HG03196 (cell line): Measurements from ENCODE around the gene ATP8B4.
"Not testable (repeated sequence)": the region's sequence is repeated elsewhere in the genome, so short reads cannot be mapped to it uniquely, and the experiment has no call there.

ENCODE experiments used
- ATAC-seq: cut with Tn5 transposase; IDR thresholded peaks from one replicate; pipeline ENCODE4 v1.9.1; 2021; ENCODE audit not compliant: unreplicated experiment

The ATP8B4 gene

GRCh38 chr15:50112488-50113186 lies 6.4 kb downstream of the ATP8B4 start:
- no peak for ATAC-seq

DNA sequence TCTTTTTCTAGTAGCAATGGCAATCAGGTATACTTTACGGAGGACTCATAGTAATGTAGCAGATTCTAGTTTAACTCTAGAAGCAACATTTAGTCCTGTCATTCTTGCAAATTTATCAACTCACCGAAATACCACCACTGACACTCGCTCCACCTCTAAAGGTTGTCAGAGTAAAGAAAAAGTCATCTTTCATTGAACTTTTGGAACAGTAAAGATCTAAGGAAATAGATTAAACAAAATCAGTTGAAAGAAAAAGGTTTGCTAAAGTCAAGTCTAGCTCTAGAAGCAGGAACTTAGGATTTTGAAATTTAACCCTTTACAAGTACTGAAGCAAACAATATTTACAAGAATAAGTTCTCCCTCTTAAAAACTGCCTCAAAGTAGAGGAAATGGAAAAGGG lies 8.7 kb downstream of the ATP8B4 start:
- no peak for ATAC-seq

DNA sequence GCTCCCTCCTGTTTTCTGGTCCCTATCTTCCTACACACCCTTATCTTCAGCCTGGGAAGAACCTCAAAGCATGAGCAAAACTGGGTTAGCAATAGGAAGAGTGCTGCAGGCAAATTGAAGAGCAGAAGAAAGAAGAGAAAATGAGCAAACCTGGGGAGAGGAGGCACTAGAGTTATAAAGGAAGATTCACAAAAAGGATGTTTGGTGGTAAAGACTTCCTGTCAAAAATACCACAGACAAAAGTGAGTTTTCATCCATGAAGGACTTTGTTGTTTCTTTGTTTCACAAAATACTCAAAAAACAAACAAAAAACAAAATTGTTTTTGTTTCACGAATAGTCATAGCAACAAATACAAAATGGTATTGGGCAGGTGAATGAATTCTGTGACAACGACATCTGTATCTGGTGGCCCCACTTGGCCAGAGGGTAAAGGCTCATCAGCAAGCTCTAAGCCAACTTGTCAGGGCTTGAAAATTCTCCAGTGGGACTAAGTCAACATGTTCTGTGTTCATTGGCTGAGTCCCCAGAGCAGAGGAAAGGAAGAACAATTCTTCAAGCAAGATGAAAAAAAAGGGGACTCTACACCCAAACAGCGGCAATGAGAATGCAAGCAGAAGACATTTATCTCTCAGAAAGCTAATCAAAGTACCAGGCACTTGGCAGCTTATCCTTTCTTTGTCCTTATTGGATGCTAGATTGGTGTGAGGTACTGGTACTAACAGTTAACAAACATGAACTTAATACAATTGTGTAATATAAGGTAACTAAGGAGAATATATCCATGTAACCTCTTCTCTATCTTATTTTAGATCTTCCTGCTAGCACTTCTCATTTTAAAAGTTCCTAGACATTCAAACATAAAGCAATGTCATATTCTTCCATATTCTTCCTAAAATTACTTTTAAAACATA lies 9.7 kb downstream of the ATP8B4 start:
- ATAC-seq = no peak

DNA sequence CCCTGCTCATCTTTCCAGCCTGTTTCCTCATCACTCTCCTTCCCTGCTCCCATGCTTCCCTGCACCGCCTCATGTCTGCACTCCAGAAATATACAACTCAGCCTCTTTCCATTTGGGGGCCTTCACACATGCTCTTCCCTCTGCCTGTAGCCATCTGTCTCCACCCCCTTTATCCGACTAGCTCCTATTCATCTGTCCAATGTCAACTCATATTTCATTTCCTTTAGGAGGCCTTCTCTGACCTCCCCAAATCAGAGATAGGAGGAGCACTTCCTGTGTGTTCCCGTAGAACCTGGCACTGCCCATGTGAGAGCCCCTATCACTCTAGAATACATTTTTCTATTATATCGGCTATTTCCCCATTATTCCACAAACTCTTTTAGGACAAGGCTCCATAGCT lies 10.6 kb downstream of the ATP8B4 start:
- ATAC-seq = no peak

- ATAC-seq = peak; percentile 97
Measured at GRCh38 chr15:50107591-50108408, 11.2 kb downstream of the ATP8B4 start.

- ATAC-seq = no peak
Measured at GRCh38 chr15:50107157-50107556, 11.9 kb downstream of the ATP8B4 start.

DNA sequence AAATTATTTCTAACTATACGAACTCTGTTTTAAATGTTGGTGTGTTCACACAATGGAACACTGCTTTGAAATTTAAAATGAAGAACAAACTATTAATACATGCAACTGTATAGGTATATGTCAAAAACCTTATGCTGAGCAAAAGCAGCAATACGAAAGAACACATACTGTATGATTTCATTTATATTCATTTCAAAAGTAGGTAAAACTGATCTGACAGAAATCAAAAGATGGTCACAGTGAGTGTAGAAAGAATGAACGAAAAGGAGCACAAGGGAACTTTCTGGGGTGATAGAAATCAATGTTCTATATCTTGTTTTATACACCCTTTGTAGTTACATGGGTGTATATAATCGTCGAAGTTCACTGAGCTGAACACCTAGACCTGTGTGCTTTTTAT lies 12.6 kb downstream of the ATP8B4 start:
- ATAC-seq = no peak

GRCh38 chr15:50100486-50100885 lies 18.5 kb downstream of the ATP8B4 start:
- ATAC-seq = no peak

DNA sequence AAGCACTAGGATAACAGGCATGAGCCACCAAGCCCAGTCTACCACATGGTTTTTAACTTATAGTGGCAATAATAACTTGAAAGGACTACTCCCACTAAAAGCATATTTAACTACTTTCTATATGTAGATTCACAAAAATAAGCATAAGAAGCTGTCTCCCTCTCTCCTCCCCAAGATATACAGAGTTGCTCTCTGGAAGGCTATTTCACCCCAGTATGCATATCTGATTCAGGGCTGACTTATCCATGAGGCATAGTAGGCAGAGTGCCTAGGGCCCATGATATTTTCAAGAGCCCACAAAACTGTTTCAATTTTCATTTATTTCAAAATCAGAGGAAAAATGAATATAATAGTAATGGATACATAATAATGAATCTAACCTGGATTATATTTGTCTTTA lies 20.5 kb downstream of the ATP8B4 start:
- no peak for ATAC-seq

DNA sequence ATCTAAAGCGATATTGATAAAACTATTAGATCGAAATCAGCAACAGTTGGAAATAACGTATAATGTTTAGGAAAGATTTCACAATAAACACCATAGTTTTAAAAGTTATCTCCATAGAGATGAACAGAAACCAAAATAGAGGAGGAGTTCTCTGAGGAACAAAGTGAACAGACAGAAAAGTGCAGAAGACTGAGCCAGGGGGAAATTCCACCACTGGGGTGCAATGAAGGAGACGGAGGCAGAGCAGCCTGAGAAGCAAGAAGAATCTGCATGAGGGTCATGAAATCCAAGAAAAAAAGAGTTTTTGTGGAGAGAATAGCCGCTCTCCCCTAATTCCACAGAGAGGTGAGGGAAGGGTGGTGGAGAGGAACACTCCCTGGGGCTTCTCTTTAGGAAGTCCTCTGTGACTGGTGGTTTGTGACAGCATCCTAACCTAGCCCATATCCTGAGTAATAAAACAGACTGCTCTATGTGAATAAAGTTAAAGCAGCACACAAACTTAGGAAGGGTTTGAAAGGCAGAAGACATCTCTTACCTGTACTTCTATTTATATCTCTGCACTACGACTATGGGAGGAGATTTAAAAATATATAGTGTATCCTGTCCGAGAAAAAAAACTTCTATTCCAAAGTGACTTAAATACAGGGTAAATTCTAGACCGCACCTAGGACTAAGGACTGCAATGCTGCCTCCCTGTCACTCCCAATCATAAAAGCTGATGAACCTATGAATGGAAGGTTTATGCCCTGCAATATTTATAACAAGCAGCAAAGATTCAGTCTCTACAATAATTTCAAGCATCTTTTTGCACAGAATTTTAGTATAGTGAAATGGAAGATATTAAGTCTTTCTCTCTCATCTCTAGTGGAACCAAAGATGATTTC lies 22.9 kb downstream of the ATP8B4 start:
- ATAC-seq = no peak

DNA sequence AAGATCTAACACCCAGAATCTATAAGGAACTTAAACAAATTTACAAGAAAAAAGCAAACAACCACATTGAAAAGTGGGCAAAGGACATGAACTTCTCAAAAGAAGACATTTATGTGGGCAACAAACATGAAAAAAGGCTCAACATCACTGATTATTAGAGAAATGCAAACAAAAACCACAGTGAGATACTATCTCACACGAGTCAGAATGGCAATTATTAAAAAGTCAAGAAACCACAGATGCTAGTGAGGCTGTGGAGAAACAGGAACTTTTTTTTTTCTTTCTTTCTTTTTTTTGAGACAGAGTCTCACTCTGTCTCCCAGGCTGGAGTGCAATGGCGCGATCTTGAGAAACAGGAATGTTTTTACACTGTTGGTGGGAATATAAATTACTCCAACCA lies 29.6 kb downstream of the ATP8B4 start:
- not testable (repeated sequence) for ATAC-seq

DNA sequence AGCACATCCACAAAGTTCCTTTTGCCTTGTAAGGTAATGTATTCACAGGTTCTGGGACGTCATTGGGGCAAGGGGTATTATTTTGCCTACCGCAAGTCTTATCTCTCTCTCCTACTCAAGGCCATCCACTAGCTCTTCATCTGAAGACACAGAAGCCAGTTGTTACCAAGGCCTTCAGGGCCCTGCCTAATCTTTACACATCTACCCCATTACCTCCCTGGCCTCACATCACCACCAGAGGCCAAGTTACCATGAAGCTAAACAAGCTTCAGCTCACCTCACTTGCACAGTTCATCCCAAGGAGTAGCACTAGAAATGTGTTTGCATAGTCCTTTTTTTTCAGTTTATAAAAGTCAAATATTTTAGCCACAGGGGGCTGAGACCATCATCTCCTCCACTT lies 34.1 kb downstream of the ATP8B4 start:
- ATAC-seq = no peak

GRCh38 chr15:50083424-50084025 lies 35.5 kb downstream of the ATP8B4 start:
- ATAC-seq = no peak

GRCh38 chr15:50082066-50082465 lies 37.0 kb downstream of the ATP8B4 start:
- no peak for ATAC-seq

- no peak for ATAC-seq
Measured at GRCh38 chr15:50077651-50078050, 41.4 kb downstream of the ATP8B4 start.

GRCh38 chr15:50077176-50077575 lies 41.9 kb downstream of the ATP8B4 start:
- ATAC-seq = no peak

DNA sequence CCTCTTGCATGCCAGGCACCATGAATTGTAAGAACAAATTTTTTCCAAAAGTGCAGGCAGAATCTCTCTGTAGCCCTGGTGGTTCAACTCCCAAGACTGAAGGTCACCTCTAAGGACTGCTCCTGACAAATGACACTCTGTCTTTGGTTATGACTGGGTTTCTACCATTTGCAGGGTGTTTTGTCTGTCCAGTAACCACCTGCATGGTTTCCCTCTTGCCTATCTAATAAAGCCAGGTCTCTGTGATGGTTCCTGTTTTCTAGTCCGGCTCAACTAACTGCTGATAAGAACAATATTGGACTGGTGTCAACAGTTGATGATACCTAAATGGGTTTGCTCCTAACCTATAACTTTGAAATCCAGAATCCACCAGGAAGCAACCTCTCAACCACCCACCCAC lies 43.7 kb downstream of the ATP8B4 start:
- no peak for ATAC-seq

DNA sequence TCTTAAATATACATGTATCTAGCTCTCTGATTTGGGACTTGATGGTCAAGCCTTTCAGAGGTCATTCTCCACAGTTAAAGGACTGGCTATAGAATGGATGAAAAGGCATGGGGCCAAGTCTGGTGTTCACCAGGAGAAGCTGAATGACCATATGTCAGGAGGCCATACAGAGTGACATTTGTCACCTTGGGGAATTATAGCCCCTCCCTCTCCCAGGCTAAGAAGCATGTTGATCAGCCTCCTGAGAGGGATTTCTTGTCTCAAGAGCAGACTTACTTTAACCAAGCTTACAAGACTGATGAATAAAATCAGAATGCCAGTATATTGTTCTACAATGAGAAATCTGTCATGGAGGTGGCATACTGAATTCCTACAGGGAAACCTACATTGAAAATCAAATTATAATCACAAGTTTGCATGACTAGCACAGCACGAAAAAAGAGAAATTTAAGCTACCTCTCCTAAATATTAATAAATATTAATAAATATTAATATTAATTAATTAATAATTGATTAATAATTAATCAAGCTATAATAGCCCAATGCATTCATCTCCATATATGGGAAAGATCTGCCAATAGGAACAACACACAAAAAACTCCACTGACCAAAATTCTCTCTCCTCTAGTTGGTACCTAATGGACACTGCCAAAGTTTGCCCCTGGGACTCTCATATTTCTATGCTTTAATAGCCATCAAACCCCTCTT lies 47.3 kb downstream of the ATP8B4 start:
- no peak for ATAC-seq

- ATAC-seq = no peak
Measured at GRCh38 chr15:50068016-50068415, 51.0 kb downstream of the ATP8B4 start.
